H1 (cell line): ENCODE results near the gene COIL.
A peak's percentile ranks its signal among the peaks of the same experiment; 100 is the strongest.

ENCODE experiments used
- JUND ChIP-seq: IDR thresholded peaks from 2 replicates; pipeline ENCODE4 v1.6.1; 2011; ENCODE audit warnings: mild to moderate bottlenecking, improper control_type of control experiment, low read length
- POLR2A ChIP-seq, 2 experiments: IDR thresholded peaks; 1 replicate in 1 of 2; 2 replicates in 1 of 2; pipeline ENCODE4 v1.6.1; 2011; ENCODE audit warnings: low read depth in 2 of 2, low read length in 2 of 2, mild to moderate bottlenecking in 2 of 2; ENCODE audit errors: control extremely low read depth in 1 of 2
- TAF1 ChIP-seq: IDR thresholded peaks from 2 replicates; pipeline ENCODE4 v1.6.1; 2011; ENCODE audit warnings: mild to moderate bottlenecking, low read depth, low read length
- TCF12 ChIP-seq: IDR thresholded peaks from 2 replicates; pipeline ENCODE4 v1.6.1; 2011; ENCODE audit warnings: low read depth, mild to moderate bottlenecking, low read length
- TF ChIP-seq, protein P1 (sequence below), 3 experiments: IDR thresholded peaks; 1 replicate in 2 of 3; 2 replicates in 1 of 3; pipeline versions ENCODE4 v1.5.1 to v1.6.1; 2011; ENCODE audit warnings: low read length in 3 of 3, mild to moderate bottlenecking in 3 of 3, inconsistent platforms in 2 of 3, low read depth in 1 of 3, moderate library complexity in 1 of 3; ENCODE audit not compliant: insufficient read depth in 1 of 3; ENCODE audit errors: control extremely low read depth in 1 of 3
- TF ChIP-seq, protein P2 (sequence below): IDR thresholded peaks from 2 replicates; pipeline ENCODE4 v1.6.1; 2011; ENCODE audit warnings: low read length, improper control_type of control experiment
- TF ChIP-seq, protein P3 (sequence below): fragments of 300-600 bp; sonication (generic); IDR thresholded peaks from 2 replicates; pipeline ENCODE4 v1.7.1; 2012; ENCODE audit warnings: low read length, moderate library complexity, mild to moderate bottlenecking, inconsistent platforms; ENCODE audit not compliant: insufficient replicate concordance

DNA sequence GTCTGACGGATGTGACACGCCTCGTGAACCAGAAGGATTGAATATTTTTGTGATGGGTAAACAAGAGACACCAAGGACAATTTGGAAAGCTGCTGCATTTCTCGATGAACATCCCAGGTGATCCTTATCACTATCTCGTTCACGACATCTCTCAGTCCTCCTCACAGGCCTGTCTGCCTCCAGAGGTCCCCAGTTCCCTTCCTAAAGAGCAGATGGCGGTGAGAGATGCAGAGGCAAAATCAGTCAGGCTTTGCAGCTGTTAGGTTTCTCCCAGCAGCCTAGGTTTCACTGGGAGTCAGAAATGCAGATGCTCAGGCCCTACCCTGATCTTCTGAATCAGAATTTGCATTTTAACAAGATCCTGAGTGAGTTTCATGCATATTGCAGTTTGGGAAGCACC, 40.7 kb upstream of the COIL start:
- TF ChIP-seq, protein P1, sequence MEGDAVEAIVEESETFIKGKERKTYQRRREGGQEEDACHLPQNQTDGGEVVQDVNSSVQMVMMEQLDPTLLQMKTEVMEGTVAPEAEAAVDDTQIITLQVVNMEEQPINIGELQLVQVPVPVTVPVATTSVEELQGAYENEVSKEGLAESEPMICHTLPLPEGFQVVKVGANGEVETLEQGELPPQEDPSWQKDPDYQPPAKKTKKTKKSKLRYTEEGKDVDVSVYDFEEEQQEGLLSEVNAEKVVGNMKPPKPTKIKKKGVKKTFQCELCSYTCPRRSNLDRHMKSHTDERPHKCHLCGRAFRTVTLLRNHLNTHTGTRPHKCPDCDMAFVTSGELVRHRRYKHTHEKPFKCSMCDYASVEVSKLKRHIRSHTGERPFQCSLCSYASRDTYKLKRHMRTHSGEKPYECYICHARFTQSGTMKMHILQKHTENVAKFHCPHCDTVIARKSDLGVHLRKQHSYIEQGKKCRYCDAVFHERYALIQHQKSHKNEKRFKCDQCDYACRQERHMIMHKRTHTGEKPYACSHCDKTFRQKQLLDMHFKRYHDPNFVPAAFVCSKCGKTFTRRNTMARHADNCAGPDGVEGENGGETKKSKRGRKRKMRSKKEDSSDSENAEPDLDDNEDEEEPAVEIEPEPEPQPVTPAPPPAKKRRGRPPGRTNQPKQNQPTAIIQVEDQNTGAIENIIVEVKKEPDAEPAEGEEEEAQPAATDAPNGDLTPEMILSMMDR (IDR thresholded peaks at IDR 0.05; ENCODE audit: control extremely low read depth in 1 of 3, insufficient read depth in 1 of 3, low read depth in 1 of 3, low read length in 3 of 3) = peak; percentile 46 to 55 (median 54)
- no peak for TF ChIP-seq TCF12
- no peak for TF ChIP-seq TAF1
- TF ChIP-seq POLR2A (IDR thresholded peaks at IDR 0.05; ENCODE audit: control extremely low read depth in 1 of 2, low read depth in 2 of 2, low read length in 2 of 2) = no peak
- TF ChIP-seq, protein P2, sequence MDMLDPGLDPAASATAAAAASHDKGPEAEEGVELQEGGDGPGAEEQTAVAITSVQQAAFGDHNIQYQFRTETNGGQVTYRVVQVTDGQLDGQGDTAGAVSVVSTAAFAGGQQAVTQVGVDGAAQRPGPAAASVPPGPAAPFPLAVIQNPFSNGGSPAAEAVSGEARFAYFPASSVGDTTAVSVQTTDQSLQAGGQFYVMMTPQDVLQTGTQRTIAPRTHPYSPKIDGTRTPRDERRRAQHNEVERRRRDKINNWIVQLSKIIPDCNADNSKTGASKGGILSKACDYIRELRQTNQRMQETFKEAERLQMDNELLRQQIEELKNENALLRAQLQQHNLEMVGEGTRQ = no peak
- TF ChIP-seq JUND = no peak
- TF ChIP-seq, protein P3, sequence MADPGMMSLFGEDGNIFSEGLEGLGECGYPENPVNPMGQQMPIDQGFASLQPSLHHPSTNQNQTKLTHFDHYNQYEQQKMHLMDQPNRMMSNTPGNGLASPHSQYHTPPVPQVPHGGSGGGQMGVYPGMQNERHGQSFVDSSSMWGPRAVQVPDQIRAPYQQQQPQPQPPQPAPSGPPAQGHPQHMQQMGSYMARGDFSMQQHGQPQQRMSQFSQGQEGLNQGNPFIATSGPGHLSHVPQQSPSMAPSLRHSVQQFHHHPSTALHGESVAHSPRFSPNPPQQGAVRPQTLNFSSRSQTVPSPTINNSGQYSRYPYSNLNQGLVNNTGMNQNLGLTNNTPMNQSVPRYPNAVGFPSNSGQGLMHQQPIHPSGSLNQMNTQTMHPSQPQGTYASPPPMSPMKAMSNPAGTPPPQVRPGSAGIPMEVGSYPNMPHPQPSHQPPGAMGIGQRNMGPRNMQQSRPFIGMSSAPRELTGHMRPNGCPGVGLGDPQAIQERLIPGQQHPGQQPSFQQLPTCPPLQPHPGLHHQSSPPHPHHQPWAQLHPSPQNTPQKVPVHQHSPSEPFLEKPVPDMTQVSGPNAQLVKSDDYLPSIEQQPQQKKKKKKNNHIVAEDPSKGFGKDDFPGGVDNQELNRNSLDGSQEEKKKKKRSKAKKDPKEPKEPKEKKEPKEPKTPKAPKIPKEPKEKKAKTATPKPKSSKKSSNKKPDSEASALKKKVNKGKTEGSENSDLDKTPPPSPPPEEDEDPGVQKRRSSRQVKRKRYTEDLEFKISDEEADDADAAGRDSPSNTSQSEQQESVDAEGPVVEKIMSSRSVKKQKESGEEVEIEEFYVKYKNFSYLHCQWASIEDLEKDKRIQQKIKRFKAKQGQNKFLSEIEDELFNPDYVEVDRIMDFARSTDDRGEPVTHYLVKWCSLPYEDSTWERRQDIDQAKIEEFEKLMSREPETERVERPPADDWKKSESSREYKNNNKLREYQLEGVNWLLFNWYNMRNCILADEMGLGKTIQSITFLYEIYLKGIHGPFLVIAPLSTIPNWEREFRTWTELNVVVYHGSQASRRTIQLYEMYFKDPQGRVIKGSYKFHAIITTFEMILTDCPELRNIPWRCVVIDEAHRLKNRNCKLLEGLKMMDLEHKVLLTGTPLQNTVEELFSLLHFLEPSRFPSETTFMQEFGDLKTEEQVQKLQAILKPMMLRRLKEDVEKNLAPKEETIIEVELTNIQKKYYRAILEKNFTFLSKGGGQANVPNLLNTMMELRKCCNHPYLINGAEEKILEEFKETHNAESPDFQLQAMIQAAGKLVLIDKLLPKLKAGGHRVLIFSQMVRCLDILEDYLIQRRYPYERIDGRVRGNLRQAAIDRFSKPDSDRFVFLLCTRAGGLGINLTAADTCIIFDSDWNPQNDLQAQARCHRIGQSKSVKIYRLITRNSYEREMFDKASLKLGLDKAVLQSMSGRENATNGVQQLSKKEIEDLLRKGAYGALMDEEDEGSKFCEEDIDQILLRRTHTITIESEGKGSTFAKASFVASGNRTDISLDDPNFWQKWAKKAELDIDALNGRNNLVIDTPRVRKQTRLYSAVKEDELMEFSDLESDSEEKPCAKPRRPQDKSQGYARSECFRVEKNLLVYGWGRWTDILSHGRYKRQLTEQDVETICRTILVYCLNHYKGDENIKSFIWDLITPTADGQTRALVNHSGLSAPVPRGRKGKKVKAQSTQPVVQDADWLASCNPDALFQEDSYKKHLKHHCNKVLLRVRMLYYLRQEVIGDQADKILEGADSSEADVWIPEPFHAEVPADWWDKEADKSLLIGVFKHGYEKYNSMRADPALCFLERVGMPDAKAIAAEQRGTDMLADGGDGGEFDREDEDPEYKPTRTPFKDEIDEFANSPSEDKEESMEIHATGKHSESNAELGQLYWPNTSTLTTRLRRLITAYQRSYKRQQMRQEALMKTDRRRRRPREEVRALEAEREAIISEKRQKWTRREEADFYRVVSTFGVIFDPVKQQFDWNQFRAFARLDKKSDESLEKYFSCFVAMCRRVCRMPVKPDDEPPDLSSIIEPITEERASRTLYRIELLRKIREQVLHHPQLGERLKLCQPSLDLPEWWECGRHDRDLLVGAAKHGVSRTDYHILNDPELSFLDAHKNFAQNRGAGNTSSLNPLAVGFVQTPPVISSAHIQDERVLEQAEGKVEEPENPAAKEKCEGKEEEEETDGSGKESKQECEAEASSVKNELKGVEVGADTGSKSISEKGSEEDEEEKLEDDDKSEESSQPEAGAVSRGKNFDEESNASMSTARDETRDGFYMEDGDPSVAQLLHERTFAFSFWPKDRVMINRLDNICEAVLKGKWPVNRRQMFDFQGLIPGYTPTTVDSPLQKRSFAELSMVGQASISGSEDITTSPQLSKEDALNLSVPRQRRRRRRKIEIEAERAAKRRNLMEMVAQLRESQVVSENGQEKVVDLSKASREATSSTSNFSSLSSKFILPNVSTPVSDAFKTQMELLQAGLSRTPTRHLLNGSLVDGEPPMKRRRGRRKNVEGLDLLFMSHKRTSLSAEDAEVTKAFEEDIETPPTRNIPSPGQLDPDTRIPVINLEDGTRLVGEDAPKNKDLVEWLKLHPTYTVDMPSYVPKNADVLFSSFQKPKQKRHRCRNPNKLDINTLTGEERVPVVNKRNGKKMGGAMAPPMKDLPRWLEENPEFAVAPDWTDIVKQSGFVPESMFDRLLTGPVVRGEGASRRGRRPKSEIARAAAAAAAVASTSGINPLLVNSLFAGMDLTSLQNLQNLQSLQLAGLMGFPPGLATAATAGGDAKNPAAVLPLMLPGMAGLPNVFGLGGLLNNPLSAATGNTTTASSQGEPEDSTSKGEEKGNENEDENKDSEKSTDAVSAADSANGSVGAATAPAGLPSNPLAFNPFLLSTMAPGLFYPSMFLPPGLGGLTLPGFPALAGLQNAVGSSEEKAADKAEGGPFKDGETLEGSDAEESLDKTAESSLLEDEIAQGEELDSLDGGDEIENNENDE = no peak
